T-helper 2 cell (primary cell): Measurements from ENCODE around the gene SMURF1.
A peak's percentile ranks its signal among the peaks of the same experiment; 100 is the strongest.

Experiments used
- DNase-seq, 5 experiments: peaks; one replicate each; pipeline versions ENCODE4 v3.0.0 to v3.0.0-alpha.2; 2012 to 2022

The SMURF1 gene

GRCh38 chr7:99027841-99028240 is 116.1 kb downstream of the SMURF1 start:
- DNase-seq, result no peak

GRCh38 chr7:99027241-99027640 is 116.7 kb downstream of the SMURF1 start:
- no peak for DNase-seq

GRCh38 chr7:99024066-99024465 is 119.8 kb downstream of the SMURF1 start:
- DNase-seq, result no peak

- no peak for DNase-seq
Observed at GRCh38 chr7:99021941-99022560, 121.9 kb downstream of the SMURF1 start.

- no peak for DNase-seq
Observed at GRCh38 chr7:99020413-99020715, 123.5 kb downstream of the SMURF1 start.

GRCh38 chr7:99019523-99020412 is 124.1 kb downstream of the SMURF1 start:
- DNase-seq, result no peak

- peak in 1 of 5 experiments; percentile 12 for DNase-seq
Observed at GRCh38 chr7:99016196-99016595, 127.7 kb downstream of the SMURF1 start.

- no peak for DNase-seq
Observed at GRCh38 chr7:99014113-99014985, 129.6 kb downstream of the SMURF1 start.

GRCh38 chr7:99013266-99014112 is 130.4 kb downstream of the SMURF1 start:
- DNase-seq, result no peak

- DNase-seq, result no peak
Observed at GRCh38 chr7:99012722-99013121, 131.2 kb downstream of the SMURF1 start.

GRCh38 chr7:99011706-99012404 is 132.1 kb downstream of the SMURF1 start:
- no peak for DNase-seq

GRCh38 chr7:99011341-99011705 is 132.6 kb downstream of the SMURF1 start:
- DNase-seq, result no peak

- no peak for DNase-seq
Observed at GRCh38 chr7:99010281-99010680, 133.6 kb downstream of the SMURF1 start.

GRCh38 chr7:99008921-99009530 is 134.9 kb downstream of the SMURF1 start:
- DNase-seq, result no peak

- DNase-seq, result no peak
Observed at GRCh38 chr7:99008181-99008631, 135.7 kb downstream of the SMURF1 start.

- DNase-seq, result no peak
Observed at GRCh38 chr7:99006739-99007424, 137.0 kb downstream of the SMURF1 start.

GRCh38 chr7:99005776-99006175 is 138.1 kb downstream of the SMURF1 start:
- DNase-seq, result no peak

- no peak for DNase-seq
Observed at GRCh38 chr7:99004781-99005500, 139.0 kb downstream of the SMURF1 start.

GRCh38 chr7:99004216-99004615 is 139.7 kb downstream of the SMURF1 start:
- no peak for DNase-seq

GRCh38 chr7:99003419-99003818 is 140.5 kb downstream of the SMURF1 start:
- no peak for DNase-seq
